ENCODE results near the gene KCTD16.

KCTD16 gene

DNA sequence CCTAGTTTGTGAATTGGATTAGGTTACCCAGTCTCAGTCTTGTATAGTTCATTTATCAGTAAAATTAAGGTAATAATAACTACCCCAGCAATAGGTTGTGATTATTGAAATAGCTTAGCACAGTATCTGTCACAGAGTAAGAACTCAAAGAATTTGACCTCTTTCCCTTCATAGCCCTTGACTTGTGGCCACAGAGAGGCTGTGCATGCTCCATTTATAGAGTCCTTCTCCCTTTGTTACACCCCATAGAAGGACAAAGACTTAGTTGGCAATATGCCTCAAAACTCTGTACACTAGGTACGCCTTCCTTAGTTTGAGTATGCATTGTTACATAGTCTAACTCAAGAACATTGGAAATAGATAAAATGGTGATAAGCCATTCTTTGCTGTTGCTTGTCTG, 257.2 kb downstream of the KCTD16 start:
- no peak for TF ChIP-seq CTCF (IDR thresholded peaks at IDR 0.05; ENCODE audit: insufficient read depth, low read length, poor library complexity, severe bottlenecking)
- no peaks in the 10 kb centered on the region for H3K36me3 ChIP-seq (ENCODE audit: control insufficient read depth, insufficient read depth, low read length)
- no peak overlapping the region for H3K4me3 ChIP-seq (replicated peaks; ENCODE audit: low read depth, low read length)
- no peaks in the 10 kb centered on the region; the same call in 1 of the 2 replicates for H3K27me3 ChIP-seq (replicated peaks; ENCODE audit: control insufficient read depth, insufficient read depth, low read length)
- DNase-seq (ENCODE audit: extremely low read depth, insufficient read length) = no peak

- Histone ChIP-seq H3K36me3 (ENCODE audit: control insufficient read depth, insufficient read depth, low read length) (no peaks in the 10 kb centered on the region), H3K4me3 (replicated peaks; ENCODE audit: low read depth, low read length) (no peak overlapping the region), H3K27me3 (replicated peaks; ENCODE audit: control insufficient read depth, insufficient read depth, low read length) (no peaks in the 10 kb centered on the region; the same call in 1 of the 2 replicates)
- DNase-seq (ENCODE audit: extremely low read depth, insufficient read length) = no peak
- TF ChIP-seq CTCF (IDR thresholded peaks at IDR 0.05; ENCODE audit: insufficient read depth, low read length, poor library complexity, severe bottlenecking) = no peak
Measured at GRCh38 chr5:144428326-144428725, 257.7 kb downstream of the KCTD16 start.

- Histone ChIP-seq H3K27me3 (replicated peaks; ENCODE audit: control insufficient read depth, insufficient read depth, low read length) (no peaks in the 10 kb centered on the region; the same call in 1 of the 2 replicates), H3K36me3 (ENCODE audit: control insufficient read depth, insufficient read depth, low read length) (no peaks in the 10 kb centered on the region), H3K4me3 (replicated peaks; ENCODE audit: low read depth, low read length) (no peak overlapping the region)
- DNase-seq (ENCODE audit: extremely low read depth, insufficient read length) = no peak
- no peak for TF ChIP-seq CTCF (IDR thresholded peaks at IDR 0.05; ENCODE audit: insufficient read depth, low read length, poor library complexity, severe bottlenecking)
Measured at GRCh38 chr5:144429405-144429804, 258.7 kb downstream of the KCTD16 start.

GRCh38 chr5:144429905-144430304, 259.2 kb downstream of the KCTD16 start:
- TF ChIP-seq CTCF (IDR thresholded peaks at IDR 0.05; ENCODE audit: insufficient read depth, low read length, poor library complexity, severe bottlenecking) = no peak
- Histone ChIP-seq H3K27me3 (replicated peaks; ENCODE audit: control insufficient read depth, insufficient read depth, low read length) (no peaks in the 10 kb centered on the region; the same call in 1 of the 2 replicates), H3K4me3 (replicated peaks; ENCODE audit: low read depth, low read length) (no peak overlapping the region), H3K36me3 (ENCODE audit: control insufficient read depth, insufficient read depth, low read length) (no peaks in the 10 kb centered on the region)
- no peak for DNase-seq (ENCODE audit: extremely low read depth, insufficient read length)

DNA sequence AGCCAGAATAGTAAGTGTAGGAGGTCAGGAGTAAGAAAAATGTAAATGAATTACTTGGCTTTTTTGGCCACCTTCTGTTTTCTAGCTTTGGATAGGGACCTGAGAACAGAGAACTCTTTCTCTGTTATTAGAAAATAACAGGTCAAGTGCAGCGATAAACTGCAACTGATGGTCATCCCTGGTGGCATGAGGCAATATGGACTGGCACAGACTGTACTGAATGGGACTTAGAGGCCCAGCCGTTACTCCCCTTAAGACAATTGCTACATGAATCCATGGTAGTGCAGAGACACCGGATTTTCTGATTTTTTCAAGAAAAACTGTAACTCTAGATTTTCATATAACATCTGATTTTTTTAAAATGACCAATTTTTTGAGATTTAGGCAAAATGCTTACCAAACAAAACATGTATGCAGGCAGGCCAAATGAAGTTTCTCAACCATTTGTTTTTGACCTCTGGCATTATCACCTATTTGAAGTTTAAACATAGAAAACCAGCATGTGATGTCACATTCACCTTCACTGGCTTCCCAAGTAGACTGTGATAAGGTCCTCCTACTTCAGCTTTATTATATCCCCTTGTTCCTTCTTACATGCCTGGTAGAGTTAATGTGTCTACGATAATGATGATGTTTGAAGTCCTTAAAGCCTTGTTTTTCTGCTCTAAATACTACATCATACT, 262.6 kb downstream of the KCTD16 start:
- no peak overlapping the region for H3K4me3 ChIP-seq (replicated peaks; ENCODE audit: low read depth, low read length)
- no peak for TF ChIP-seq CTCF (IDR thresholded peaks at IDR 0.05; ENCODE audit: insufficient read depth, low read length, poor library complexity, severe bottlenecking)
- no peaks in the 10 kb centered on the region for H3K36me3 ChIP-seq (ENCODE audit: control insufficient read depth, insufficient read depth, low read length)
- no peak for DNase-seq (ENCODE audit: extremely low read depth, insufficient read length)
- H3K27me3 ChIP-seq (replicated peaks; ENCODE audit: control insufficient read depth, insufficient read depth, low read length) = no peaks in the 10 kb centered on the region

GRCh38 chr5:144433893-144434292, 263.2 kb downstream of the KCTD16 start:
- no peak overlapping the region for H3K4me3 ChIP-seq (replicated peaks; ENCODE audit: low read depth, low read length)
- TF ChIP-seq CTCF (IDR thresholded peaks at IDR 0.05; ENCODE audit: insufficient read depth, low read length, poor library complexity, severe bottlenecking) = no peak

More at GRCh38 chr5:144433893-144434292, 263.2 kb downstream of the KCTD16 start:
- Histone ChIP-seq H3K36me3 (ENCODE audit: control insufficient read depth, insufficient read depth, low read length) (no peaks in the 10 kb centered on the region), H3K27me3 (replicated peaks; ENCODE audit: control insufficient read depth, insufficient read depth, low read length) (no peaks in the 10 kb centered on the region)
- DNase-seq (ENCODE audit: extremely low read depth, insufficient read length) = no peak
